ENCODE data around the gene DNM2. TPM values are rescaled to one million over a fixed set of nuclear protein-coding genes. Genes with fewer than 3 reads are reported as not detected.
"Not testable (repeated sequence)": the region's sequence is repeated elsewhere in the genome, so short reads cannot be mapped to it uniquely, and the experiment has no call there.

DNM2 gene
- total RNA-seq, 1 donor from 2014 or later: 113 TPM

GRCh38 chr19:10854350-10855089 is 136.6 kb downstream of the DNM2 start:
- no peaks in the 10 kb centered on the region for H3K27me3 ChIP-seq
- H3K27ac ChIP-seq: no peak overlapping the region
- no peaks in the 10 kb centered on the region for H3K9me3 ChIP-seq
- H3K4me1 ChIP-seq: no peaks in the 10 kb centered on the region
- TF ChIP-seq, protein P1, sequence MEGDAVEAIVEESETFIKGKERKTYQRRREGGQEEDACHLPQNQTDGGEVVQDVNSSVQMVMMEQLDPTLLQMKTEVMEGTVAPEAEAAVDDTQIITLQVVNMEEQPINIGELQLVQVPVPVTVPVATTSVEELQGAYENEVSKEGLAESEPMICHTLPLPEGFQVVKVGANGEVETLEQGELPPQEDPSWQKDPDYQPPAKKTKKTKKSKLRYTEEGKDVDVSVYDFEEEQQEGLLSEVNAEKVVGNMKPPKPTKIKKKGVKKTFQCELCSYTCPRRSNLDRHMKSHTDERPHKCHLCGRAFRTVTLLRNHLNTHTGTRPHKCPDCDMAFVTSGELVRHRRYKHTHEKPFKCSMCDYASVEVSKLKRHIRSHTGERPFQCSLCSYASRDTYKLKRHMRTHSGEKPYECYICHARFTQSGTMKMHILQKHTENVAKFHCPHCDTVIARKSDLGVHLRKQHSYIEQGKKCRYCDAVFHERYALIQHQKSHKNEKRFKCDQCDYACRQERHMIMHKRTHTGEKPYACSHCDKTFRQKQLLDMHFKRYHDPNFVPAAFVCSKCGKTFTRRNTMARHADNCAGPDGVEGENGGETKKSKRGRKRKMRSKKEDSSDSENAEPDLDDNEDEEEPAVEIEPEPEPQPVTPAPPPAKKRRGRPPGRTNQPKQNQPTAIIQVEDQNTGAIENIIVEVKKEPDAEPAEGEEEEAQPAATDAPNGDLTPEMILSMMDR (IDR thresholded peaks at IDR 0.05): no peak
- no peak overlapping the region for H3K4me3 ChIP-seq
- DNase-seq (ENCODE audit: low spot score in 2 of 2): no peak
- intact Hi-C loops (cut with DNase I): no loop called here
- H3K36me3 ChIP-seq: no peaks in the 10 kb centered on the region

DNA sequence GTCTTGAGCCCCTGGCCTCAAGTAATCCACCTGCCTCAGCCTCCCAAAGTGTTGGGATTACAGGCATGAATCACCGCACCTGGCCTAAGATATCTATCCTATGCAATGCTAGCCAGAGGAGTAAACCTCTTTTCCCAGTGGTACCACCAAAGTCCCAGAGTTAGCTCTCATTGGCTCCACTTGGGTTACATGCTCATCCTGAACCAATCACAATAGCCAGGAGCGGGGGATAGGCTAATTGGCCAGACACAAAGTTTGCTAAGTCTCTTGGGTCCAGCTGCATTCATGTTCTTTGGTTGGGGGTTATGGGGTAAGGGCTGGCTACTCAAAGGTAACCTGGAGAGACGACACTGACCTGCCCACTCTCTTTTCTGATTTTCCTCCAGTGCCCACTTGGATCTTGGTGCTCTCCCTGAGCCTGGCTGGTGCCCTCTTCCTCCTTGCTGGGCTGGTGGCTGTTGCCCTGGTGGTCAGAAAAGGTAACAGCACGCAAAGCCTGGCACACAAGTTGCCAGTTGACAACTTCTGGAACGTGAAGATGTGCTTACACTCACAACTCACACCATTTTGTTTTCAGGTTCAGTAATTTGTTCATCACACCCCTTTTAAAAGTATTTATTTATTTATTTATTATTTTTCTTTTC is 138.1 kb downstream of the DNM2 start:
- H3K27ac ChIP-seq: no peak overlapping the region
- intact Hi-C loops (cut with DNase I): no loop called here
- TF ChIP-seq, protein P1 (IDR thresholded peaks at IDR 0.05): peak in 2 of 3 experiments; percentile 18 to 19
- no peak for DNase-seq (ENCODE audit: low spot score in 2 of 2)
- H3K36me3 ChIP-seq: no peaks in the 10 kb centered on the region
- H3K4me3 ChIP-seq: no peak overlapping the region
- H3K4me1 ChIP-seq: no peaks in the 10 kb centered on the region
- H3K9me3 ChIP-seq: no peaks in the 10 kb centered on the region
- no peaks in the 10 kb centered on the region for H3K27me3 ChIP-seq

DNA sequence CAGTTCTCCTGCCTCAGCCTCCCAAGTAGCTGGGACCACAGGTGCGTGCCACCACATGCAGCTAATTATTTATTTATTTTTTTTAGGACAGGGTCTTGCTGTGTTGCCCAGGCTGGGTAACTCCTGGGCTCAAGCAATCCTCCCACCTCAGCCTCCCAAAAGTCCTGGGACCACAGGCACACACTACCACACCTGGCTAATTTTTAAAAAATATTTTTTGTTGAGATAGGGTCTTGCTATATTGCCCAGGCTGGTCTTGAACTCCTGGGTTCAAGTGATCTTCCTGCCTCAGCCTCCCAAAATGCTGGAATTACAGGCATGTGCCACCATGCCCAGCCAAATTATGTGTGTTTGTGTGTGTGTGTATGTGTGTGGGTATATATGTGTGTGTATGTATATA is 139.0 kb downstream of the DNM2 start:
- H3K27ac ChIP-seq; DNase-seq (ENCODE audit: low spot score in 2 of 2); H3K4me3 ChIP-seq; H3K4me1 ChIP-seq; H3K27me3 ChIP-seq; intact Hi-C loops (cut with DNase I); H3K36me3 ChIP-seq; H3K9me3 ChIP-seq: not testable (repeated sequence)

GRCh38 chr19:10858204-10858828 is 140.4 kb downstream of the DNM2 start:
- Histone ChIP-seq H3K36me3 (no peaks in the 10 kb centered on the region), H3K4me1 (peaks cover 0 to 4% of the 10 kb centered on the region in 2 donors), H3K27me3 (no peaks in the 10 kb centered on the region), H3K9me3 (no peaks in the 10 kb centered on the region), H3K4me3 (no peak overlapping the region), H3K27ac (no peak overlapping the region)
- intact Hi-C loops (cut with DNase I): no loop called here
- no peak for DNase-seq (ENCODE audit: low spot score in 2 of 2)
- TF ChIP-seq, protein P1 (IDR thresholded peaks at IDR 0.05): peak in 2 of 3 experiments; percentile 37 to 45

- Histone ChIP-seq H3K36me3 (no peaks in the 10 kb centered on the region), H3K27ac (no peak overlapping the region), H3K9me3 (no peaks in the 10 kb centered on the region), H3K4me1 (peaks cover 4 to 8% of the 10 kb centered on the region in 2 donors), H3K4me3 (no peak overlapping the region), H3K27me3 (no peaks in the 10 kb centered on the region)
- no peak for DNase-seq (ENCODE audit: low spot score in 2 of 2)
- intact Hi-C loops (cut with DNase I): loop anchor here (5.0 kb wide), 1 partner anchor 44 kb away; no protein-coding TSS in a partner anchor
- TF ChIP-seq, protein P1 (IDR thresholded peaks at IDR 0.05): peak in 2 of 3 experiments; percentile 23 to 31
Measured at GRCh38 chr19:10861103-10861651, 143.3 kb downstream of the DNM2 start.
